ENCODE results near the gene SH2D3C. TPM values are rescaled to one million over a fixed set of nuclear protein-coding genes. Genes with fewer than 3 reads are reported as not detected.
A peak's percentile ranks its signal among the peaks of the same experiment; 100 is the strongest.

Gene SH2D3C
- total RNA-seq, 1 donor from 2014 or later, result not detected

DNA sequence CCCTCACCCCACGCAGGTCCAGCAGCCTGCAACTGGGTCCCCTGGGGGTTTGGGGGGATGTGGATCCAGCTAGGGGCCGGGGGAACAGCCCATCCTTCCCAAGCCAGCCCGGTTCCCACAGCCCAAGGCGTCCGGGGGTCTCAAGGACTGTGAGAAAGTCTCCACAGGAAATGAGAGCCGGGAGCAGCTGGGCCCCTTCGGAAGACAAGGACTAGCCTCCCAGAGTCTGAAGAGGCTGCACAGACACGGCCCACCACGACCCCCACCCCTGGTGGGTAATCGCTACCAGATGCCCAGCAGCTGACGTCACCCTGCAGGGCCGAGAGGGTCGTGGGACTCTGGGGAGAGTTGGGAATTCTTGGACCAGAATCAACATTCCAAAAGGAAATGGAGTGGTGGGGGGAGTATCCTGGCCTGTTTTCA is 10.5 kb downstream of the SH2D3C start:
- Histone ChIP-seq H3K4me3 (ENCODE audit: low read depth, low read length) (no peak overlapping the region), H3K27me3 (ENCODE audit: control insufficient read depth, insufficient read depth, low read length) (no peaks in the 10 kb centered on the region), H3K36me3 (ENCODE audit: control insufficient read depth, insufficient read depth, low read length) (no peaks in the 10 kb centered on the region)
- TF ChIP-seq, protein P1, sequence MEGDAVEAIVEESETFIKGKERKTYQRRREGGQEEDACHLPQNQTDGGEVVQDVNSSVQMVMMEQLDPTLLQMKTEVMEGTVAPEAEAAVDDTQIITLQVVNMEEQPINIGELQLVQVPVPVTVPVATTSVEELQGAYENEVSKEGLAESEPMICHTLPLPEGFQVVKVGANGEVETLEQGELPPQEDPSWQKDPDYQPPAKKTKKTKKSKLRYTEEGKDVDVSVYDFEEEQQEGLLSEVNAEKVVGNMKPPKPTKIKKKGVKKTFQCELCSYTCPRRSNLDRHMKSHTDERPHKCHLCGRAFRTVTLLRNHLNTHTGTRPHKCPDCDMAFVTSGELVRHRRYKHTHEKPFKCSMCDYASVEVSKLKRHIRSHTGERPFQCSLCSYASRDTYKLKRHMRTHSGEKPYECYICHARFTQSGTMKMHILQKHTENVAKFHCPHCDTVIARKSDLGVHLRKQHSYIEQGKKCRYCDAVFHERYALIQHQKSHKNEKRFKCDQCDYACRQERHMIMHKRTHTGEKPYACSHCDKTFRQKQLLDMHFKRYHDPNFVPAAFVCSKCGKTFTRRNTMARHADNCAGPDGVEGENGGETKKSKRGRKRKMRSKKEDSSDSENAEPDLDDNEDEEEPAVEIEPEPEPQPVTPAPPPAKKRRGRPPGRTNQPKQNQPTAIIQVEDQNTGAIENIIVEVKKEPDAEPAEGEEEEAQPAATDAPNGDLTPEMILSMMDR (IDR thresholded peaks at IDR 0.05; ENCODE audit: insufficient read depth, low read length, severe bottlenecking), result no peak
- FAIRE-seq (no peak), DNase-seq (ENCODE audit: low read depth) (no peak)

DNA sequence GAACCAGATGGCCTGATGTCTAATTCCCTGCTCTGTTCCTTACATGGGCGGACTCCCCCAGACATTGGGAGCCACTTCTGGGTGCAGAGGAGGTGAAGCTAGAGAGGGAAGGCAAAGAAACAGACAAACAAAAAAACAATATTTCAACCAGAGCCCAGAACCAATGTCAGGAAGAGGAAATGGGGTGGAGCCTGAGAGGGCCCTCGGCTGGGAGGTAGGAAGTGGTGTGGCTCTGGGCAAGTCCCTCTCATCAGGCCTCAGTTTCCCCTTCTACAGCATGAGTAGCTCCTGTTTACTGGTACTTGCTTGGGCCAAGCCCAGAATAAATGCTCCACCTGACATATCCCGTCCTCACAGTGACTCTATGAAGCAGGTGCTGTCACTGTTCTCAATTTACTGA is 11.1 kb downstream of the SH2D3C start:
- TF ChIP-seq, protein P1 (IDR thresholded peaks at IDR 0.05; ENCODE audit: insufficient read depth, low read length, severe bottlenecking), result no peak
- FAIRE-seq (no peak), DNase-seq (ENCODE audit: low read depth) (no peak)
- Histone ChIP-seq H3K4me3 (ENCODE audit: low read depth, low read length) (no peak overlapping the region), H3K36me3 (ENCODE audit: control insufficient read depth, insufficient read depth, low read length) (no peaks in the 10 kb centered on the region), H3K27me3 (ENCODE audit: control insufficient read depth, insufficient read depth, low read length) (no peaks in the 10 kb centered on the region)

DNA sequence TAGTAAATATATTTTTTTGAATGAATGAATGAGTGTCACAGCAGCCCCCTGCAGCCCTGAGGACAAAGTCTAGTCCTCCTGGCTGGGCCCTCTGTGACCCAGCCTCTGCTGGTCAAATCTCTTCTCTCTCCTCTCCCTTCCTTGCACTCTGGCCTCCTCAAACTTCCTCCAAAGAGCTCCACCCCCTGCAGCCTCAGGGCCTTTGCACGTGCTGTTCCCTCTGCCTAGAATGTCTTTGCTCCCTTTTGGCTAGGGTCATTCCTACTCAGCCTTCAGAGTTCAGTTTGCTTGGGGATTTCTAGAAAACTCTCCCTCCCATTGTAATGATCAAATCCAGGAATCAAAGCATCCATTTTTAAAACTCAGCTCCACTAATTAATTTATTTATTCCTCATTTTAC is 13.0 kb downstream of the SH2D3C start:
- Histone ChIP-seq H3K4me3 (ENCODE audit: low read depth, low read length) (no peak overlapping the region), H3K36me3 (ENCODE audit: control insufficient read depth, insufficient read depth, low read length) (no peaks in the 10 kb centered on the region), H3K27me3 (ENCODE audit: control insufficient read depth, insufficient read depth, low read length) (no peaks in the 10 kb centered on the region)
- DNase-seq (ENCODE audit: low read depth), result no peak
- FAIRE-seq, result no peak
- TF ChIP-seq, protein P1 (IDR thresholded peaks at IDR 0.05; ENCODE audit: insufficient read depth, low read length, severe bottlenecking), result no peak

DNA sequence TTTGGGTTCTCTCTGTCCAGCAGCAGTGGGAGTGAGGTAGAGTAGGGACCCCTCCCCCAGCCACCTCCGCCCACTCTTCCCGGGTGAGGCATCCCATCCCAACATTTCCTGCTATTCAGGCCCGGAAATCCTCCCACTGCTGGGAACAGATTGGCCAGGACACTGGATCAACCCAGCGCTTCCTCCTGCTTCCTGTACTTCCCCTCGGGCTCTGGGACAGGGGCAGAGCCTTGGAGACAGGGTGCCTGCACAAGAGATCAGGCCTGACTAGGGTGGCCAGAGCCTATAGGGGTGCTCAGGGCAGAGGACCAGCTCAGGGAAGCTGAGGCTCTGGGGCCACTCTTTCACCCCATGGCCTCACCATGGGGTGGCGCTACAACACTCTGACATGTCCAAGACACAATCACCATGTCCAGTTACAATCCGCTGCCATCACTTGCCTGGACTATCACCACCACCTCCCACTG is 14.5 kb downstream of the SH2D3C start:
- Histone ChIP-seq H3K4me3 (ENCODE audit: low read depth, low read length) (no peak overlapping the region), H3K36me3 (ENCODE audit: control insufficient read depth, insufficient read depth, low read length) (no peaks in the 10 kb centered on the region), H3K27me3 (ENCODE audit: control insufficient read depth, insufficient read depth, low read length) (no peaks in the 10 kb centered on the region)
- DNase-seq (ENCODE audit: low read depth) (peak; percentile 7), FAIRE-seq (no peak)
- TF ChIP-seq, protein P1 (IDR thresholded peaks at IDR 0.05; ENCODE audit: insufficient read depth, low read length, severe bottlenecking), result peak; percentile 26

DNA sequence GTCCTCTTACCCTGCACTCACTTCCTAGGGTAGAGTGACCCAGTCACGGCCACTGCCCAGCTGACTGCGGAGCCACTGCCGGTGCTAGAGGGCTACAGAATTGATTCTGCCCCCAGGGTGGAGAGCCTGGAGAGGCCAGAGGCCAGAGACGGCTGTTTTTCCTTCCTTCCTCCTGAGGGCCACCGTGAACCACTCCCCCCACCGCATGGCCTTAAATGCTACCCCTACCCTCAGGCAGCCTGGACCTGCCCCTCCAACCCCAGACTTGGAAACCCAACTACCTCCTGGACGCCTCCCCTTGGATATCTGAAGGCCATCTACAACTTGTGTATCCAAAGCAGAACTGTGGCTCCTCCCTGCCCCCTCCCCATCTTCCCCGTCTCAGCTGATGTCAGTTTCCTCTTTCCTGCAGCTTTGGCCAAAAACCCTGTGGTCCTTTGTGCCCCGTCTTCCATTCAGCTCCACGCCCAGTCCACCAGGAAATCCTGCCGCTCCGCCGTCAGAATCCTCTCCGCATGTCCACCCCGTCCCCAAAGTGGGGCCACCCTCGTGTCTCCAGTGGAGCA is 16.3 kb downstream of the SH2D3C start:
- H3K27me3 ChIP-seq (ENCODE audit: control insufficient read depth, insufficient read depth, low read length), result no peaks in the 10 kb centered on the region
- no peaks in the 10 kb centered on the region for H3K36me3 ChIP-seq (ENCODE audit: control insufficient read depth, insufficient read depth, low read length)
- FAIRE-seq (no peak), DNase-seq (ENCODE audit: low read depth) (no peak)
- H3K4me3 ChIP-seq (ENCODE audit: low read depth, low read length), result no peak overlapping the region
- TF ChIP-seq, protein P1 (IDR thresholded peaks at IDR 0.05; ENCODE audit: insufficient read depth, low read length, severe bottlenecking), result no peak

DNA sequence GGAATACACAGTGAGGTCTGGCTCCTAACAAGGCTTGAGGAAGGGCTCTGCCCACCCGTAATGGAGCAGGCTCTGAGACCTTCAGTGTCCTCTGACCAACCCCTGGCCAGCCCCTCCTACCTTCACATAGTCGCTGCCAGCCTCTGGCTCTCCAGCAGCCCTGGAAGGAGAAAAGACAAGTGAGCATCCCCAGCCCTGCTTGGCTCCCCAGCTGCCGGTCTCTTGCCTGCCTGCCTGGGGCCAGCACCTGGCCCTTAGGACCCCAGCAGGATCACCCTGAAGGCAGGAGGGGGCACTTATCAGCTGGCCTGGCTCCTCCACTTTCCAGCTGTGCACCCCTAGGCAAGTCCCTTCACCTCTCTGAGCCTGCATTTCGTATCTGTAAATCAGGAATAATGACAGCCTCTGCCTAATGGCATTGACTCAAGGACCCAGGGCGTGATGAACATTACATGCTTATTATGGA is 16.9 kb downstream of the SH2D3C start:
- TF ChIP-seq, protein P1 (IDR thresholded peaks at IDR 0.05; ENCODE audit: insufficient read depth, low read length, severe bottlenecking), result no peak
- FAIRE-seq, result no peak
- H3K36me3 ChIP-seq (ENCODE audit: control insufficient read depth, insufficient read depth, low read length), result no peaks in the 10 kb centered on the region
- H3K27me3 ChIP-seq (ENCODE audit: control insufficient read depth, insufficient read depth, low read length), result no peaks in the 10 kb centered on the region
- no peak overlapping the region for H3K4me3 ChIP-seq (ENCODE audit: low read depth, low read length)
- DNase-seq (ENCODE audit: low read depth), result no peak
